CD4-positive, alpha-beta T cell treated with Interleukin-17A for 4 hours (primary cell): ENCODE measurements around the gene ZNG1F.
"Not testable (repeated sequence)": the region's sequence is repeated elsewhere in the genome, so short reads cannot be mapped to it uniquely, and the experiment has no call there.

Experiments
- DNase-seq: peaks from one replicate; pipeline ENCODE4 v3.0.0-alpha.2; 2020; ENCODE audit warnings: mixed read lengths

ZNG1F gene

GRCh38 chr9:41120696-41121095 lies 68.4 kb downstream of the ZNG1F start:
- DNase-seq, result not testable (repeated sequence)

GRCh38 chr9:41119719-41120118 lies 69.4 kb downstream of the ZNG1F start:
- DNase-seq, result not testable (repeated sequence)

DNA sequence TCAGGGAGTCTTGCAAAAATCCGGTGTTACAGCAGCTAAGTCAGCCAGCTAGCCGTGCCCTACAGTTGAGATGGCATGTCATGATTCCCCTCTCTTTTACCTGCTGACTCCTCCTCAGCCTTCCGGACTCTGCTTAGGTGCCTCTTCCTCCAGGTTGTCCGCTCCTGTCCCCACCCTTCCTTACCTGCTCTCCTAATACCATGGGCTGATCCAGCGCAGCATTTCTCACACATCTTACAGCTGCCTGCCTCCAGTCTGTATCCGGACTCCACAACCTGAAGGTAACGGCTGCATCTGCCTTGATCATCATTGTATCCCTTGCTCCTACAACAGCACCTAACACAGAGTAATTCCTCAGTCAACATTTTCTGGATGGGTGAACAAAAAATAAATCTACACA lies 69.8 kb downstream of the ZNG1F start:
- not testable (repeated sequence) for DNase-seq

DNA sequence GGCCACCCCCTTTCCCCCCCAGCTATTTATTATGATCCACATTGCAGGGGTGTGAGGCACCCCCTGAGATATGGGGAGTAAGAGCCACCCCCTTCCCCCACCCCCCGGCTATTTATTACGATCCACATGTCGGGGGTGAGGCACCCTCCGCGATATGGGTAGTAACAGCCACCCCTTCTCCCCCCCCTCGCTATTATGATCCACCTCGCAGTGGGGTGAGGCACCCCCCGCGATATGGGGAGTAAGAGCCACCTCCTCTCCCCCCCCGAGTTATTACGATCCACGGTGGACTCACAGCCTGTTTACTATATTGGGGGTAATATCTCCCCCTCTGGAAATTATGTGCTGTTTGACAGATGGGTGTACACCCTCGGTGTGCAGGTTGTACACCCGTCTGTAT lies 75.8 kb downstream of the ZNG1F start:
- not testable (repeated sequence) for DNase-seq

GRCh38 chr9:41111414-41111813 lies 77.7 kb downstream of the ZNG1F start:
- DNase-seq, result not testable (repeated sequence)

DNA sequence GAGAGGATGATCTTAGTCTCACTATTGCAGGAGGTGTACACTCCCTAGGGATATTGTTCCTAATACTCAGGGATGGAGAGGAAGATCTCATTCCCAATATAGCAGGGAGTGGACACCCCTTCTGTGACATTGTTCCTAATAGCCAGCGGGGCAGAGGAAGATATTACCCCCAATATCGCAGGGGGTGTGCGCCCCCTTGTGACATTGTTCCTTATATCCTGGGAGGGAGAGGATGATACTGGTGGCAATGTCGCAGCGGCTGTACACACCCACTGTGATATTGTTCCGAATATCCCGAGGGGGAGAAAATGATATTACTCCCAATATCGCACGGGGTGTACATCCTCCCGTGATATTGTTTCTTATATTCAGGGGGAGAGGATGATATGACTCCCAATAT lies 78.2 kb downstream of the ZNG1F start:
- DNase-seq, result not testable (repeated sequence)

DNA sequence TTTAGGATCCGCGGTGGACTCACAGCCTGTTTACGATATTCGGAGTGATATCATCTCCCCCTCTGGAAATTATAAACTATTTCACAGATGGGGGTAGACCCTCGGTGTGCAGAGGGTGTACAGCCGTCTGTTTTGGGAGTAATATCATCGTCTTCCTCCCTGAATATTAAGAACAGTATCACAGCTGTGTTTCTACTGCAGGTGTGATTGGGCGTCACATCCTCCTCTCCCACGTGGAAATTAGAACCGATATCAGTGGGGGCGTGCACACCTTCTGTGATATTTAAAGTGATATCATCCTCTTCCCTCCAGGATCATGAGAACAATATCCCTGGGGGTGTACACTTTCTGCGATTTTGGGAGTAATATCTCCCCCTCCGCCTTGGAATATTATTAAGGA lies 79.9 kb downstream of the ZNG1F start:
- not testable (repeated sequence) for DNase-seq

DNA sequence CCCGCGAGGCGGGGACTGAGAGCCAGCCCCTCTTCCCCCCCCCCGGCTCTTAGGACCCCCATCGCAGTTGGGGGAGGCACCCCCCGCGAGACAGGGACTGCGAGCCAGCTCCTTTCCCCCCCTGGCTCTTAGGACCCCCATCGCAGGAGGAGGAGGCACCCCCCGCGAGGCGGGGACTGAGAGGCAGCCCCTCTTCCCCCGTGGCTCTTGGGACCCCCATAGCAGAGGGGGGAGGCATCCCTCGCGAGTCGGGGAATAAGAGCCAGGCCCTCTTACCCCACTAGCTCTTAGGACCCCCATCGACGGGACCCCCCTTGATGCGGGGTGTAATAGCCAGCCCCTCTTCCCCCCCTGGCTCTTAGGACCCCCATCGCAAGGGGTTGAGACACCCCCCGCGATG lies 80.3 kb downstream of the ZNG1F start:
- not testable (repeated sequence) for DNase-seq

DNA sequence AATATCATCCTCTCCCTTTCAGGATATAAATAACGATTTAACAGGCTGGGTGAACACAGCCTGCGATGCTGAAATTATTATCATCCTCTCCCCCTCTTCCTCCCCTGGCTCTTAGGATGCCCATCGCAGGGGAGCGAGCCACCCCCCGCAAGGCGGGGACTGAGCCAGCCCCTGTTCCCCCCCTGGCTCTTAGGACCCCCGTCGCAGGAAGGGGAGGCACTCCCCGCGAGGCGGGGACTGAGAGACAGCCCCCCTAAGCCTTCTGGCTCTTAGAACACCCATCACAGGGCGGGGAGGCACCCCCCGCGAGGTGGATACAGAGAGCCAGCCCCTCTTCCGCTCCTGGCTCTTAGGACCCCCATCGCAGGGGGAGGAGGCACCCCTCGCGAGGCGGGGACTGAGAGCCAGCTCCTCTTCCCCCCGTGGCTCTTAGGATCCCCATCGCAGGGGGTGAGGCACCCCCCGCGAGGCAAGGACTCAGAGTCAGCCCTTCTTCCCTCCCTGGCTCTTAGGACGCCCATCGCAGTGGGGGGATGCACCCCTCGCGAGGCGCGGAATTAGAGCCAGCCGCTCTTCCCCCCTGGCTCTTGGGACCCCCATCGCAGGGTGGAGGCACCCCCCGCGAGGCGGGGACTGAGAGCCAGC lies 82.5 kb downstream of the ZNG1F start:
- not testable (repeated sequence) for DNase-seq

DNA sequence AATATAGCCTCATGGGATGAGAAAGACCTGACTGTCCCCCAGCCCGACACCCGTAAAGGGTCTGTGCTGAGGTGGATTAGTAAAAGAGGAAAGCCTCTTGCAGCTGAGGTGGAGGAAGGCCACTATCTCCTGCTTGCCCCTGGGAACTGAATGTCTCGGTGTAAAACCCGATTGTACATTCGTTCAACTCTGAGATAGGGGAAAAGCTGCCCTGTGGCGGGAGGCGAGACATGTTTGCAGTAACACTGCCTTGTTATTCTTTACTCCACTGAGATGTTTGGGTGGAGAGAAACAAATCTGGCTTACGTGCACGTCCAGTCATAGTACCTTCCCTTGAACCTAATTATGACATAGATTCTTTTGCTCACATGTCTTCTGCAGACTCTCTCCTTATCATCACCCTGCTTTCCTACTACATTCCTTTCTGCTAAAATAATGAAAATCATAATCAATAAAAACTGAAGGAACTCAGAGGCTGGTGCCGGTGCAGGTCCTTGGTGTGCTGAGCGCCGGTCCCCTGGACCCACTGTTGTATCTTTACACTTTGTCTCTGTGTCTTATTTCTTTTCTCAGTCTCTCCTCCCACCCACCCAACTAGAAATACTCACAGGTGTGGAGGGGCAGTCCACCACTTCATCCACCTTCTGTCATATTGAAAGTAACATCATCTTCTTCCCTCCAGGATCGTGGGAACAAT lies 83.4 kb downstream of the ZNG1F start:
- not testable (repeated sequence) for DNase-seq

DNA sequence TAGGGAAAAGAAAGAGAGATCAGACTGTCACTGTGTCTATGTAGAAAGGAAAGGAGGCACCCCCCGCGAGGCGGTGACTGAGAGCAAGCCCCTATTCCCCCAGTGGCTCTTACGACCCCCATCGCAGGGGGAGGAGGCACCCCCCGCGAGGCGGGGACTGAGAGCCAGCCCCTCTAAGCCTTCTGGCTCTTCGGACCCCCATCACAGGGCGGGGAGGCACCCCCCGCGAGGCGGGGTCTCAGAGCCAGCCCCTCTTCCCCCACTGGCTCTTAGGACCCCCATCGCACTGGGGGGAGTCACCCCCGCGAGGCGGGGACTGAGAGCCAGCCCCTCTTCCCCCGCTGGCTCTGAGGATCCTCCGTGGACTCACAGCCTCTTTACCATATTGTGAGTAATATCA lies 84.6 kb downstream of the ZNG1F start:
- DNase-seq, result not testable (repeated sequence)

- not testable (repeated sequence) for DNase-seq
These were observed 88.6 kb downstream of the ZNG1F start for GRCh38 chr9:41100508-41100907.

- DNase-seq, result not testable (repeated sequence)
These were observed 90.4 kb downstream of the ZNG1F start for GRCh38 chr9:41098759-41099158.

DNA sequence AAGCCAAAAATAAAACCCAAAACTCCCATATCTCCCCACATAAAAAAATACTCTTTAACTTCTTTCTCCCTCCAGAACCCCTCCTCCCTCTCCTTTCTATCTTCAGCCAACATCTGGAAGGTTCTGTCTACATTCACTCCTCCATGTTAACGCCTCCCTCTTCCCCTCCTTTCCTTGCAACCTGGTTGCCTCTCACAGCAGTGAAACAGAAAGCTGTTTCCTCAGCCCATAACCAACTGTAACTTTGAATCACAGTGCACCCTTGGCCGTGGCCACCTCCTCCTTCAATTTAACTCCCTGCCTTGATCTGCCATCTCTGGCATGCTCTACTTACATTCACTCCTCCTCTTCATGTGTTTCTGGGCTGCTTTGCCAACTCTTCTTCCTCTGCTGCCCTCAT lies 94.1 kb downstream of the ZNG1F start:
- not testable (repeated sequence) for DNase-seq

DNA sequence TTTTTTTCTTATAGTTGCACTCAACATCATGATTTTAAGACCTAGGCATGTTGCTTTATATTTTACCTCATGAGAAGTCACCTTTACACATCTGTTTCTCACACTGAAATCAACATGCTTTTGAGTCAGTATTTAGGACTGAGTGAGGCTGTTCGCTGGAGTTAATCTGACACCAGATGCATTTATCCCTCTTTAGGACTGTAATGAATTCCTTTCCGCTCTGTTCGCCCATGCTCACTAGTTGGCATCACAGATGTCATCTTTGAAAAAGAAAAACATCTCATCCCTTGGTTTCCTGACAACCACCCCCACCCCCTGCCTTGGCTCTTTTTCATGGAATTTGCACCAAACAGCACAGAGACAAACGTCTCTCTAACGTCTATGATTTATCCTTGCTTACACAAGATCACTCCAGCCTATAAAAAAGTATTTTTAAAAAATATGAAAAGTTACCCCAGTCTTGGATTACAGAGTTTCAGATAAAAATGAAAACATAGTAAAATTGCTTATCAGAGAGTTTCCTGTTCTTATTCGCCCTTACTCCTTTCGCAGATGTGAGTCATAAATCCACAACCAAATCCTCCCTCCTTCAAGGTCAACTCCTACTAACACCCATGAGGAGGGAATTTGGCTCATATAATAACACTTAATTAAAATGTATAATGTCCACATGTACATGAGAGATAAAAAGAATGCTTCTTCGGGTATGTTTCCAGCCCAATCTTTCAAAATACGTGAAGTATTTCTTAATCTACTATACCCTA lies 94.9 kb downstream of the ZNG1F start:
- not testable (repeated sequence) for DNase-seq

GRCh38 chr9:41090922-41091321 lies 98.2 kb downstream of the ZNG1F start:
- DNase-seq, result not testable (repeated sequence)

DNA sequence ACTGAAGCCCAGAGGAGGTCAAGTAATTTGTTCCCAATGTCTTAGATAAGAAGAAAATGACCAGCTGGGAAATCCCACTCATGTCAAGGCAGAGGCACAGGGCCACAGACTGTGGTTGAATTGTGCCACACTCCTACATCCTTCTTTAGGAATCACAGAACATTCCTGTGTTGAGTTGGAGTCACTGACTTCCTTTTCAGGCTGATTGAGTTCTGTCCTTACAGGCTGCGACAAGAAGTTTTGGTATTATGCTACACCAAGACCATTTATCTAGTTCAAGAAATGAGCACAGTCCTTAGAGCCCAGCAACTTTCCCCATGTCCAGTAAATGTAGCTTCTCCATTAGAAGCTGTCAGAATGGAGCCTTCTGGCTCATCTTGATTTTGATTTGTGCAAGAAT lies 98.7 kb downstream of the ZNG1F start:
- not testable (repeated sequence) for DNase-seq

GRCh38 chr9:41088450-41089059 lies 100.6 kb downstream of the ZNG1F start:
- DNase-seq, result not testable (repeated sequence)

DNA sequence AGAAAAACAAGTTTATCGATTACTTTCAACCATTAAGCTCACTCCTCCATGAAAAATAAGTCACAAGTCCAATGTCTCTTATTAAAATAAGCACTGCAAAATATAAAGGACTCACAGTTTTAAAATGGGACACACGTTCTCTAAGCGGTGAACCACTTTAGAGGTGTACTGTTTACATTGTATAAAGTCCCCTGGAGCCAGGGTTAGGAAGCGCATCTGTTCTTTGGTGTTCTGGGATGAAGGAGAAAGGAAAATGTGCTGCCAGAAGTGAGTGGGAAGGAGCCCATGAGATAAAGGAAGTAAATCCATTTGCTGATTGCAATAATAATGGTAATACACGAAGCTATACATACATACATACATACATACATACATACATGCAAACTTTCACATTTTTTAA lies 101.2 kb downstream of the ZNG1F start:
- DNase-seq, result not testable (repeated sequence)

DNA sequence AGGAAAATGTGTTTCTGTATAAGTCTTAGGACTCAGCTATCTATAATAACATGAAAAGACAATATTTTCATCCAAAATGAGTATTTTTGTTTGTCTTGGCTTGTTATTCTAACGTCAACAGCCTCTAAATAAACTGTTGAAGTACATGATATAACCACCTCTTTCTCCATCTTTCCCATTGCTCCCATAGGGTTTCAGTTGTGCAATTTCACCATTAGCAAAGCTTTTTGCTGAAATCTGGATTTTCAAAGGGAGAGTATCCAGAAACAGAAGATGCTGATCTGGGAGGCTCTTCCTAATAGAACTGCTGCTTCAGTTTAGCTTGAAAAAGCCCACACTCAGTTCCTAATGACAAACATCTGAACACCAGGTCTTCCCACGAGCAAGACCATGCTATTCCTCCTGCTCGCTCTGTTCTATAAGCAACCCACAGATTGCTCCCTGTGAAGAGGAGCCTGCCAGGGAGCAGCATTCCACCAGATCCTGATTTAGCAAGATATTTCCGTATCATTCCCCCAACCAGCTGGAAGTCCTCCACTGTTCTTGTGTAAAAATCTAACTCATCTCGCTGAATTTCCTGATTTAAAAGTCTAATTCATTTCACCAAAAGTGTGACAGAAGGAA lies 101.8 kb downstream of the ZNG1F start:
- DNase-seq, result not testable (repeated sequence)

- DNase-seq, result not testable (repeated sequence)
These were observed 102.4 kb downstream of the ZNG1F start for GRCh38 chr9:41086685-41087084.

GRCh38 chr9:41086215-41086614 lies 102.9 kb downstream of the ZNG1F start:
- DNase-seq, result not testable (repeated sequence)

DNA sequence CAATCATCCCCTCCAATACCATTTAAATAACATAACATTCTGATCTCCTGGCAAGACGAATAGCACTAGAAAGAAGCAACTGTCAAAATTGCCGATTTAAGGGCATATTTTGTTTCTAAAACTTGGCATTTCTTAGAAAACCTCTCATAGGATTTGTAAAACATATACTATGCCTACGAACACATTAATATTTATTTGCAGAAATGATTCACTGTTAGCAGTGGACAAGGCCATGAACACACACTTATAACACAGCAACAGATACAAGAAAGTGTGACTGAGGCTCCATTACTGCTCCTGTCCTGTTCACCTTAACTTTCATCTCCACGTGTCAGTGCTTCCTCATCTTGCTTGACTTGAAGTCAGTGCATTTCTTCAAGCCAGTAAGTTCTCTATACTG lies 106.8 kb downstream of the ZNG1F start:
- not testable (repeated sequence) for DNase-seq
